Measurements from ENCODE around the gene RPL18.
A peak's percentile ranks its signal among the peaks of the same experiment; 100 is the strongest.
"Not testable (repeated sequence)": the region's sequence is repeated elsewhere in the genome, so short reads cannot be mapped to it uniquely, and the experiment has no call there.

The RPL18 gene

DNA sequence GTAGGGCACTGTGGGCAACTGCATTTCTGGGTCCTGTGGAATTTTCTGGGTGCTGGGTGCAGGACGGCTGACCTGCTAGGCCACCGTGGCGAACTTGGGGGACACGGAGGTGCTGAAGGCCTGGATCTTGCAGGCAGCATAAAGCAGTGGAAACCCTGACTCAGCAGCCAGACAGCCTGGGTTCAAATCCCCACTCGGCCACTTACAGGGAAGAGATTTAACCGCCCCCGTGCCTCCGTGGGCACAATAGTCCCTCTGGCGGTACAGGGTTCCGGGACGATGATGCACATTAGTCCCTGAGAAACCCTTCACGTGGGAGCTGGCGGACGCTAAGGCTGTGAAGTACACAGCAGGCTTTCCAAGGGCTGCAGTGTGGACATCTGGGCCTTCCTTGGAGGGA is 7.1 kb downstream of the RPL18 start:
- no peak for DNase-seq

GRCh38 chr19:48609571-48610108 is 9.3 kb downstream of the RPL18 start:
- no peak for DNase-seq

- peak; percentile 69 for DNase-seq
Observed at GRCh38 chr19:48608798-48609263, 10.1 kb downstream of the RPL18 start.

- no peak for DNase-seq
Observed at GRCh38 chr19:48607359-48607755, 11.6 kb downstream of the RPL18 start.

- DNase-seq, result no peak
Observed at GRCh38 chr19:48606463-48607358, 12.3 kb downstream of the RPL18 start, which contains the start of gene SPACA4. Gene SPACA4, plus strand, starts transcription at chr19:48606742. Its CDS starts 237 bp downstream, at chr19:48606979.

GRCh38 chr19:48603850-48604249 is 15.1 kb downstream of the RPL18 start:
- no peak for DNase-seq

- no peak for DNase-seq
Observed at GRCh38 chr19:48603449-48603848, 15.5 kb downstream of the RPL18 start.

DNA sequence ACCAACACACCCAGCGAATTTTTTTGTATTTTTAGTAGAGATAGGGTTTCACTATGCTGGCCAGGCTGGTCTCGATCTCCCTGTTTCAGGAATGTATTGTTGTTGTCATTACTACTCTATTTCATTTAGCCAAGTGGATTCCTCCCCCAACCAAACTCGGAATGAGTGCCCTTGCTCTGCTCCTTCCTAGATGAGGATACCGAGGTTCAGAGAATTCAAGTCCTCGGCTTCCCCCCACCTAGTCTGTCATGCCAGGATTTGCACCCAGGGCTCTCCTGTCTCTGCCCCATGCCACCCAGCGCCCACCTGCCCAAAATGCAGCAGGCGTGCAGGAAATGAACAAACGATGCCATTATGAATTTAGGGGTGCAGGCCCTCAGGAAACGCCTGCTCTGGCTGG is 16.0 kb downstream of the RPL18 start:
- DNase-seq, result no peak

DNA sequence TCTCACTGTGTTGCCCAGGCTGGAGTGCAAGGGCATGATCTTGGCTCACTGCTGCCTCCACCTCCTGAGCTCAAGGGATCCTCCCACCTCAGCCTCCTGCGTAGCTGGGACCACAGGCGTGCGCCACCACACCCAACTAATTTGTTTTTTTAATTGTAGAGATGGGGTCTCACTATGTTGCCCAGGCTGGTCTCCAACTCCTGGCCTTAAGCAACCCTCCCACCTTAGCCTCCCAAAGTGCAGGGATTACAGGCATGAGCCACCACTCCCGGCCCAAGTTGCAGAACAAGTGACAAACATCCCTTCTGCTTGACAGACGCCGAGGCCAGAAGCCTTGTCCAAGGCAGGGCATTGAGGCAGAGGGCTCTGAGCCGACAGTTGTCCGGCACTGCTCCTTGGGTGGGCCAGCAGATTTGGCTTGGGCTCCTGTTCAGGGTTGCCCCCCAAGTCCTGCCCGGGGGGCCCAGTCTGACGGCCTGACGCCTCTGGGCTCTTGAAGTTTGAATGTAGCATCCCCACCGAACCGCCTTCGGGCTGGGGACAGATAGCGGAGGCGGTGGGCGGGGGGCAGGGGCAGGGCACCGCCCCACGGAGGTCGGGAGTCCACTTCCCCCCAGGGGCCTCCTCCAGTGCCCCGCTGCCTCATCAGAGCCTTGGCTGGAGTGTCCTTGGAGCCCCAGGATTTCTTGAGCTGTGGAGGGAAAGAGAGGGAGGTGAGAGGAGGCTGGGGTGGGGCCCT is 18.1 kb downstream of the RPL18 start:
- no peak for DNase-seq

GRCh38 chr19:48598996-48599700 is 19.8 kb downstream of the RPL18 start:
- no peak for DNase-seq

DNA sequence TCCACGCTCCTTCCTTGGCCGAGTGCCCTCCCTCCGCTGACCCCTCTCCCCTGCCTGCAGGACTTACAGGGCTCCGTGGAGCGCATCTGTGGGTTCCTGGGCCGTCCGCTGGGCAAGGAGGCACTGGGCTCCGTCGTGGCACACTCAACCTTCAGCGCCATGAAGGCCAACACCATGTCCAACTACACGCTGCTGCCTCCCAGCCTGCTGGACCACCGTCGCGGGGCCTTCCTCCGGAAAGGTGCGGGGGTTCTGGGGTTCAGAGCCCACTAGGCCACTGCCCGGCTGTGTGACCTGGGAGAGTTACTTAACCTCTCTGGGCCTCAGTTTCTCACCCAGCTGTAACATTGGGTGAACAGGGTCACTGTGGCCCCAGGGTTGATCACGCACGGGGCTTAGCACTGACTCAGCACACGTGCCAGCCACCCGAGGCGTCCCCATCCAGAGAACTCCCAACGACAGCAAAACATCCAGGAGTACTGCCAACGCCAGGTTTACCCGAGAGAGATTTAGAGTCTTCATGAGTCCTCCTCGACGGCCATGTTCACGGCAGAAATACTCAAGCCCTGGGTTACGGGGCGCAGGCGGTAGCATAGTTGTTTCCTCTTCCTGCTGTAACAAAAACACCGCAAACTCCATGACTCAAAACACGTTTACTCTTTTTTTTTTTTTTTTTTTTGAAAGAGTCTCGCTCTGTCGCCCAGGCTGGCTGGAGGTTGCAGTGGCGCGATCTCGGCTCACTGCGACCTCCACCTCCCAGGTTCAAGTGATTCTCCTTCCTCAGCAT is 22.1 kb downstream of the RPL18 start:
- peak; percentile 68 for DNase-seq

GRCh38 chr19:48596237-48596636 is 22.7 kb downstream of the RPL18 start:
- no peak for DNase-seq

DNA sequence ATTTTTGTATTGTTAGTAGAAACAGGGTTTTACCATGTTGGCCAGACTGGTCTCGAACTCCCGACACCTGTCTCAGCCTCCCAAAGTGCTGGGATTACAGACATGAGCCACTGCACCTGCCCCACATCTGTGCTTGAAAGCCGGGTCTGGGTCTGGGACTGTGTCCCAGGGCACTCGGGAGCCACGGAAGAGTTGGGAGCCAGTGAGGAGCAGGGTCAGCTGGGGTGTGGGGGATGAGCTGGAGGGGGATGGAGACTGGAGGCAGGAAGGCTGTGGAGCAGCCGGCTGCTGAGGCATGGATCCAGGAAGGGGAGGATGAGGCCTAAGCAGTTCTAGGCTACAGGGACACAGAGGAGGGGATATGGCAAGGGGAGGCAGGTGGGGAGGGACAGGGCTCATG is 23.1 kb downstream of the RPL18 start:
- no peak for DNase-seq

DNA sequence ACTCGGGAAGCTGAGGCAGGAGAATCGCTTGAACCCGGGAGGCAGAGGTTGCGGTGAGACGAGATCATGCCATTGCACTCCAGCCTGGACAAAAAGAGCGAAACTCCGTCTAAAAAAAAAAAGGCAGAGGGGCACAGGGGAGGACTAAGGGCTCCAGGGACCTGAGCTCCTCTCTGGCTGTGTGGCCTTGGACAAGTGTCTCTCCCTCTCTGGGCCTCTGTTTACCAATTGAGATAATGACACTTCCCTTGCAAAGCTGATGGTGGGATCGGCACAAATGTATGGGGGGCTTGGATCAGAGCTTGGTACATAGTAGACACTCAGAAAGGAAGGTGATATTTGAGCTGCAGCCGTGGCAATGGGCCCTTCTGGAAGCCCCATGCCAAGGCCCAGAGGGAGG is 23.8 kb downstream of the RPL18 start:
- DNase-seq, result no peak

- no peak for DNase-seq
Observed at GRCh38 chr19:48591021-48591420, 28.0 kb downstream of the RPL18 start.

GRCh38 chr19:48588670-48589401 is 30.1 kb downstream of the RPL18 start:
- peak; percentile 85 for DNase-seq

DNA sequence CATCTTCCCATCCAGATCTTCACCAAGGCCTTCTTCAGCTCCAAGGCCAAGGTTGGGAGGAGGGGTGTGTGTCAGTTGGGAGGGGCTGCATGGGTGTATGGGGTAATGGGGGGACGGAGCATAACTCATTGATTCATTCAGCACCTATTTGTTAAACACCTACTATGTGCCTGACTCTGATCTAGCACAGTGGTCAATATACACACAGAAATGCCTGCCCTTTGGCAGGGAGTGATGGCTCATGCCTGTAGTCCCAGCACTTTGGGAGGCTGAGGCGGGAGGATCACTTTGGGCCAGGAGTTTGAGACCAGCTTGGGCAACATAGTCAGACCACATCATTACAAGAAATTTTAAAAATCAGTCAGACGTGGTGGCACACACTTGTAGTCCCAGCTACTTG is 31.6 kb downstream of the RPL18 start:
- no peak for DNase-seq

DNA sequence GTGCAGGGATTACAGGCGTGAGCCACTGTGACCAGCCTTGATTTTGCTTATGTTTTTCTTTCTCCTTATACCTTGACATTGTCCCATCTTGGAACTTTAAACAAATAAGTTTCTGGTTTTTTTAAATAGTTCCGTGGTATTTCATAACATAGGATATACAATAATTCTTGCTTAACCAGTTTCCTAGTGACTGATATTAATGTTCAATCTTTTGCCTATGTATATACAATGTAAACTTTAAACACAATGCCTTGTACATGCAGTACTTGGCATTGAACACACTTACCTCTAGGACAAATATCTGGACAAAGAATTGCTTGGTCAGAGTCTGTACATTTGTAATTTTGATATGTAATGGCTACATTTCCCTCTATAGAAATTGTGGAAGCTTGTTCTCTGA is 36.8 kb downstream of the RPL18 start:
- no peak for DNase-seq

DNA sequence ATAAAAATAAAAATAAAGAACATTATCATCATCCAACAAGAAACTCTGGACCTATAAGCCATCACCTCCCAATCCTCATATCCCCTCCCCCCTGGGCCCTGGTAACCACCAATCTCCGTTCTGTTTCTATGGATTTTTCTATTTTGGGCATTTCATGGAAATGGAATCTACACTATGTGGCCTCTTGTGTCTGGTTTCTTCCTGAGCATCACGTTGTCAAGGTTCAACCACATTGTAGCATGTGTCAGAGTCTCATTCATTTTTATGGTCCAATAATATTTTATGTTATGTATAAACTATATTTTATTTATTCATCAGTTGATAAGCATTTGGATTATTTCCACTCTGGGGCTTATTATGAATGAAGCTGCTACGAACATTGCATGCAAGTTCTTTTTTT is 40.1 kb downstream of the RPL18 start:
- no peak for DNase-seq

DNA sequence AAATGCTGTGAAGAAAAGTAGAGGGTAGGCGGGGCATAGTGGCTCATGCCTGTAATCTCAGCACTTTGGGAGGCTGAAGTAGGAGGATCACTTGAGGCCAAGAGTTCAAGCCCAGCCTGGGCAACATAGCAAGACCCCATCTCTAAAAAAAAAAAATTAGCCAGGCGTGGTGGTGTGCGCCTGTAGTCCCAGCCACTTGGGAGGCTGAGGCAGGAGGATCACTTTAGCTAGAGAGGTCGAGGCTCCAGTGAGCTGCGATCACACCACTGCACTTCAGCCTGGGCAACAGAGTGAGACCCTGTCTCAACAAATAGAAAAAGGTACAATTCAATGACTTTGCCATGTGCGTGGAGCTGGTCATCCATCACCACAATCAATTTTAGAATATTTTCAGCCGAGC is 41.1 kb downstream of the RPL18 start:
- not testable (repeated sequence) for DNase-seq

- no peak for DNase-seq
Observed at GRCh38 chr19:48575931-48576622, 42.9 kb downstream of the RPL18 start.

Measured in CD4-positive, alpha-beta T cell treated with Interleukin-21 for 1 hour (primary cell).